ENCODE data around the gene LRRC45. TPM values are rescaled to one million over a fixed set of nuclear protein-coding genes. Genes with fewer than 3 reads are reported as not detected.

LRRC45 gene
- total RNA-seq, 4 donors from 2014 or later, result 13.1 to 25.8 (median 15.3) TPM

DNA sequence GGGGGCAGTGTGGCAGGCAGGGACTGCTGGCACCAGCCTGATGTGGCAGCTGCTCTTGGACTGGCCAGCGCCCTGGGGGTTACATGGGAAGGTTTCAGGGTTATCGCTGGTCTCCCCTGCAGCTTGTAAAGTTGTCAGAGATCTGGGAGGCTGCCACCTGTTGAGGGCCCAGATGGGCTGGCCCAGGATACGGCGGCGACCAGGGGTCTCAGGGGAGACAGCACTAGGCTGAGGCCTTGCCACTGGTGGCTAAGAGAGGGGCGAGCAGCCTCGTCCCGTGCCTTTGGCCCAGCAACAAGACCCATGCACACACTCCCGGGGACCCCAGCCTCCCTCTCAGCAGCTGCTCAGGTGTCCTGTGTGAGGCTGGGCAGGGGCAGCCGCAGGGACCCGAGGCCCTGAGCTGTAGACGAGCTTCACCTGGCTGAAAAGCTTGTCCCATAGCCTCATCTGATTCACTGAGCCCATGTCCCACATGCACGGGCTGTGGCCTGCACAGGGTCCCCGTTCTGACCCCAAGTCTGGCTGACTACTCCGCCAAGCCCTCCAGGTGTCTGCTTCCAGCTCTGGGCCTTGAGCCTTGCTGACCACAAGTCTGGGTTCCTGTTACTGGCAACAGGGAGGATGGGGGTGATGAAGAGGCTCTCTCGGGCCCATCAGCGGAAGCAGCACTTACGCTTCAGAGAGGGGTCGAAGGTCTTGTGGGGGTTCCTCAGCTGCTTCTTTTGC, 36.3 kb downstream of the LRRC45 start:
- no peak for DNase-seq (ENCODE audit: low spot score in 2 of 2)
- no peak overlapping the region for H3K4me3 ChIP-seq
- 70 to 77% methylated on average over 11 to 12 of the region's 19 CpGs for WGBS, 2 donors

DNA sequence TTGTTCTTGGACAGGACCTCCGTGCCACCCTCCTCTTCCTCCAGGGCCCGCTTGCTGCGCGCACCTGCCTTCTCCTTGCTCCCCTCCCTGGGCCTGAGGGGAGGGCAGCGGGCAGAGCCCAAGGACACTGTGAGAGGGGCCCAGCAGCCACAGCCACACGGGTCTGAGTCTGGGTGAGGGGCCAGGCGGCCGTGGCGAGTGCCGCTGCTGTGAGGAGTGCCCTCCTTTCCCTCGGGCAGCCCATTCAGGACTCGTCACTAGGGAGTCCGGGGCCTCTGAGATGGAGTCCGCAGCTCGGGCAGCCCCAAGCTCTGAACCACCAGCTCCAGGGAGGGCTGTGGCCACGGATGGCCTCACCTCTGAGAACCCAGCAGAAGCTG, 36.9 kb downstream of the LRRC45 start:
- 76% methylated on average over 15 to 16 of the region's 16 CpGs for WGBS, 2 donors
- no peak overlapping the region for H3K27ac ChIP-seq
- DNase-seq (ENCODE audit: low spot score in 2 of 2), result no peak
- TF ChIP-seq POLR2A (IDR thresholded peaks at IDR 0.05) (no peak), EP300 (IDR thresholded peaks at IDR 0.05) (no peak)
- TF ChIP-seq, protein P1, sequence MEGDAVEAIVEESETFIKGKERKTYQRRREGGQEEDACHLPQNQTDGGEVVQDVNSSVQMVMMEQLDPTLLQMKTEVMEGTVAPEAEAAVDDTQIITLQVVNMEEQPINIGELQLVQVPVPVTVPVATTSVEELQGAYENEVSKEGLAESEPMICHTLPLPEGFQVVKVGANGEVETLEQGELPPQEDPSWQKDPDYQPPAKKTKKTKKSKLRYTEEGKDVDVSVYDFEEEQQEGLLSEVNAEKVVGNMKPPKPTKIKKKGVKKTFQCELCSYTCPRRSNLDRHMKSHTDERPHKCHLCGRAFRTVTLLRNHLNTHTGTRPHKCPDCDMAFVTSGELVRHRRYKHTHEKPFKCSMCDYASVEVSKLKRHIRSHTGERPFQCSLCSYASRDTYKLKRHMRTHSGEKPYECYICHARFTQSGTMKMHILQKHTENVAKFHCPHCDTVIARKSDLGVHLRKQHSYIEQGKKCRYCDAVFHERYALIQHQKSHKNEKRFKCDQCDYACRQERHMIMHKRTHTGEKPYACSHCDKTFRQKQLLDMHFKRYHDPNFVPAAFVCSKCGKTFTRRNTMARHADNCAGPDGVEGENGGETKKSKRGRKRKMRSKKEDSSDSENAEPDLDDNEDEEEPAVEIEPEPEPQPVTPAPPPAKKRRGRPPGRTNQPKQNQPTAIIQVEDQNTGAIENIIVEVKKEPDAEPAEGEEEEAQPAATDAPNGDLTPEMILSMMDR (IDR thresholded peaks at IDR 0.05), result no peak
- no peak overlapping the region for H3K4me3 ChIP-seq
- peaks cover 0 to 93% (median 35%) of the 10 kb centered on the region in 3 donors for H3K36me3 ChIP-seq
- no peaks in the 10 kb centered on the region for H3K9me3 ChIP-seq
- peaks cover 0 to 24% (median 10%) of the 10 kb centered on the region in 4 donors for H3K4me1 ChIP-seq
- no peaks in the 10 kb centered on the region for H3K27me3 ChIP-seq

More for the DNA sequence above, 36.3 kb downstream of the LRRC45 start:
- no peak for TF ChIP-seq EP300 (IDR thresholded peaks at IDR 0.05)
- TF ChIP-seq, protein P1 (IDR thresholded peaks at IDR 0.05), result no peak
- no peak for TF ChIP-seq POLR2A (IDR thresholded peaks at IDR 0.05)
- Histone ChIP-seq H3K9me3 (no peaks in the 10 kb centered on the region), H3K27me3 (no peaks in the 10 kb centered on the region), H3K36me3 (peaks cover 0 to 98% (median 40%) of the 10 kb centered on the region in 3 donors), H3K4me1 (peaks cover 0 to 18% (median 5%) of the 10 kb centered on the region in 4 donors), H3K27ac (no peak overlapping the region)

DNA sequence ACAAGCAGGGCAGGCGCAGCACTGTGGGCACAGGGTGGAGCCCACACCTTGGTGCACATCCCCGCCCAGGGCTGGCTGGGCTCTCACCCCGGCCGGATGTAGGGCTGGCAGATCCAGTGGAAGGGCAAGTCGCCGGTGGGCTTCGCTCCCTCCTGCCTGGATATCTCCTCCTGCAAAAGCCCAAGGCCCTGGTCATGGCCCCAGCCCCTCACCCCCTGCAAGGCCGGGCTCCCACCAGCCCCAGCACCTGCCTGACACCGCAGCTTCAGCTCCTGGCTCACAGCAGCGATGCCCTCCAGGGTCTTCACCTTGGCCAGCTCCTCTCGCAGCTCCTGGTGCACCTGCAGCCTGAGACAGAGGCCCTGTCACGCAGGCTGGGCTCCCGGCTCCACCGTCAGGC, 37.5 kb downstream of the LRRC45 start:
- H3K27me3 ChIP-seq, result no peaks in the 10 kb centered on the region
- no peak overlapping the region for H3K27ac ChIP-seq
- H3K4me3 ChIP-seq, result no peak overlapping the region
- no peaks in the 10 kb centered on the region for H3K9me3 ChIP-seq
- H3K4me1 ChIP-seq, result peaks cover 0 to 21% (median 11%) of the 10 kb centered on the region in 4 donors
- 89 to 95% methylated on average over 6 to 13 of the region's 14 CpGs for WGBS, 2 donors
- TF ChIP-seq, protein P1 (IDR thresholded peaks at IDR 0.05), result no peak
- TF ChIP-seq POLR2A (IDR thresholded peaks at IDR 0.05) (no peak), EP300 (IDR thresholded peaks at IDR 0.05) (no peak)
- DNase-seq (ENCODE audit: low spot score in 2 of 2), result no peak
- H3K36me3 ChIP-seq, result peaks cover 0 to 86% (median 29%) of the 10 kb centered on the region in 3 donors

DNA sequence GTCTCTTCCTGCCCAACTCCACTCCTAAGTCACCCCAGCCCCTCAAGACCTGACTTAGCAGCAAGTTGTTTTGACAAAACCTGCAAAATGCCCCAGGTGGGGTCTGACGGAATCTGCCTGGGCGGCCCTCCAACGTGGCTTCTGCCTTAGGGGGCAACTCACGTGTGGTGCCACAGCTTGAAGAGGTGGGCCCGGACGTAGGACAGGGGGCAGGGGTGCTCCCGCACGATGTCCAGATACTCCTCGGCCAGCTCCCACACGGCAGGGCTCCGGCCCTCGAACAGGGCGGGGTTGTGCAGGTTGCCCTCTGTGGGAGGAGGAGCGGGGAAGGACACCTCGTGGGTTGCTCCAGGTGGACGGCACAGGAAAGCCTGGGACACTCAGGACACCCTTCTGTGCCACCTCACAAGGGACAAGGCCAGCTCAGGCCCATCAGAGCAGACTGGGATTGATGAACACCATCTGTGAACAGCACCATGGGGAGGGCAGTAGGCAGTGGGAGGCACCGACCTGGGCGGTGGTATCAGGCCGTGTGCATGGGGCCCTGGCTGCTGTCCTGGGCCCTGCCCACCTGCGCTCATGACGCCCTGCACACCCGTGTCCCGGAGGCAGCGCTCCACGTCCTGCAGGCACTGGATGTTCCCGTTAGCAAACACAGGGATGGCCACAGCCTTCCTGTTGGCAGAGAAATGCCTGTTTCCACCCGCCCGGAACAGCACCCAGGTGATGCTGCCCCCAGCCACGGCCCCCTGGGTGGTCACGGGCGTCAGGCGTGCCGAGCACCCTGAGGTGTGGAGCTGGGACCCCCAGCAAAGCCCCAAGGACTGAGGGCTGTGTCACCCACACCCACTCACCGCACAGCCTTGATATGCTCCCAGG, 38.2 kb downstream of the LRRC45 start:
- no peak overlapping the region for H3K27ac ChIP-seq
- H3K4me1 ChIP-seq, result peaks cover 0 to 27% (median 13%) of the 10 kb centered on the region in 4 donors
- DNase-seq (ENCODE audit: low spot score in 2 of 2), result no peak
- no peak overlapping the region for H3K4me3 ChIP-seq
- H3K36me3 ChIP-seq, result peaks cover 0 to 80% (median 29%) of the 10 kb centered on the region in 3 donors
- H3K27me3 ChIP-seq, result no peaks in the 10 kb centered on the region
- WGBS, 2 donors, result 82 to 88% methylated on average over 18 to 33 of the region's 34 CpGs
- no peak for TF ChIP-seq POLR2A (IDR thresholded peaks at IDR 0.05)
- TF ChIP-seq, protein P1 (IDR thresholded peaks at IDR 0.05), result no peak
- no peak for TF ChIP-seq EP300 (IDR thresholded peaks at IDR 0.05)
- no peaks in the 10 kb centered on the region for H3K9me3 ChIP-seq
